ENCODE measurements around the gene FAM78A. TPM values are rescaled to one million over a fixed set of nuclear protein-coding genes. Genes with fewer than 3 reads are reported as not detected.

The FAM78A gene
- total and polyA plus RNA-seq, 9 donors, result 0.60 to 9.4 (median 2.3) TPM

GRCh38 chr9:131233995-131234394, 42.3 kb downstream of the FAM78A start:
- no peaks in the 10 kb centered on the region for H3K9me3 ChIP-seq
- 85 to 91% (median 85%) methylated on average over 9 of the region's 9 CpGs for WGBS, 3 donors
- TF ChIP-seq POLR2A (IDR thresholded peaks at IDR 0.05), result no peak
- TF ChIP-seq, protein P1, sequence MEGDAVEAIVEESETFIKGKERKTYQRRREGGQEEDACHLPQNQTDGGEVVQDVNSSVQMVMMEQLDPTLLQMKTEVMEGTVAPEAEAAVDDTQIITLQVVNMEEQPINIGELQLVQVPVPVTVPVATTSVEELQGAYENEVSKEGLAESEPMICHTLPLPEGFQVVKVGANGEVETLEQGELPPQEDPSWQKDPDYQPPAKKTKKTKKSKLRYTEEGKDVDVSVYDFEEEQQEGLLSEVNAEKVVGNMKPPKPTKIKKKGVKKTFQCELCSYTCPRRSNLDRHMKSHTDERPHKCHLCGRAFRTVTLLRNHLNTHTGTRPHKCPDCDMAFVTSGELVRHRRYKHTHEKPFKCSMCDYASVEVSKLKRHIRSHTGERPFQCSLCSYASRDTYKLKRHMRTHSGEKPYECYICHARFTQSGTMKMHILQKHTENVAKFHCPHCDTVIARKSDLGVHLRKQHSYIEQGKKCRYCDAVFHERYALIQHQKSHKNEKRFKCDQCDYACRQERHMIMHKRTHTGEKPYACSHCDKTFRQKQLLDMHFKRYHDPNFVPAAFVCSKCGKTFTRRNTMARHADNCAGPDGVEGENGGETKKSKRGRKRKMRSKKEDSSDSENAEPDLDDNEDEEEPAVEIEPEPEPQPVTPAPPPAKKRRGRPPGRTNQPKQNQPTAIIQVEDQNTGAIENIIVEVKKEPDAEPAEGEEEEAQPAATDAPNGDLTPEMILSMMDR (IDR thresholded peaks at IDR 0.05), result no peak
- no peak for TF ChIP-seq EP300 (IDR thresholded peaks at IDR 0.05)
- H3K27me3 ChIP-seq, result no peaks in the 10 kb centered on the region
- intact Hi-C loops (cut with DNase I), result no loop called here
- peaks cover 5% of the 10 kb centered on the region for H3K4me1 ChIP-seq (ENCODE audit: insufficient read depth)
- H3K4me3 ChIP-seq, result no peak overlapping the region
- DNase-seq, result no peak
- H3K36me3 ChIP-seq, result no peaks in the 10 kb centered on the region
- no peak overlapping the region for H3K27ac ChIP-seq

DNA sequence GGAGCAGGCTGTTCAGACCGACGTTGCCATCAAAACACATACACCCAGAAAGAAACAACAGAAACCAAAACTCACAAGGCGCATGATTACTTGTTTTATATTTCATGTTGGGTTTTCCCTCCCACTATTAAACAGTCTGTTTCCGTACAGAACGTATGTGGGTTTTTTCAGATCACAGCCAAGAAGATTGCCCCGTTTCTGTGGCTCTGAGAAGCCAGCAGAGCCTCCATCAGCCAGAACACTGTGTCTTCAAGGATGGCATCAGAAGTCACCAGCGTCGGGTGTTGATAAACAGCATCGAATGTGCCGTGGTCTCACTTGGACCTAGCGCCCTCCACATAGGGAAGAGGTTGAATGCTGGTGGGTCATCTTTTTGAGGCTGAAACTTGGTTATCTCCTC, 42.8 kb downstream of the FAM78A start:
- no peaks in the 10 kb centered on the region for H3K9me3 ChIP-seq
- 85 to 92% (median 91%) methylated on average over 11 of the region's 11 CpGs for WGBS, 3 donors
- peaks cover 9% of the 10 kb centered on the region for H3K4me1 ChIP-seq (ENCODE audit: insufficient read depth)
- no peaks in the 10 kb centered on the region for H3K27me3 ChIP-seq
- no peak overlapping the region for H3K27ac ChIP-seq
- DNase-seq, result no peak
- H3K4me3 ChIP-seq, result no peak overlapping the region
- TF ChIP-seq, protein P1 (IDR thresholded peaks at IDR 0.05), result no peak
- TF ChIP-seq EP300 (IDR thresholded peaks at IDR 0.05) (no peak), POLR2A (IDR thresholded peaks at IDR 0.05) (no peak)
- intact Hi-C loops (cut with DNase I), result no loop called here
- no peaks in the 10 kb centered on the region for H3K36me3 ChIP-seq

DNA sequence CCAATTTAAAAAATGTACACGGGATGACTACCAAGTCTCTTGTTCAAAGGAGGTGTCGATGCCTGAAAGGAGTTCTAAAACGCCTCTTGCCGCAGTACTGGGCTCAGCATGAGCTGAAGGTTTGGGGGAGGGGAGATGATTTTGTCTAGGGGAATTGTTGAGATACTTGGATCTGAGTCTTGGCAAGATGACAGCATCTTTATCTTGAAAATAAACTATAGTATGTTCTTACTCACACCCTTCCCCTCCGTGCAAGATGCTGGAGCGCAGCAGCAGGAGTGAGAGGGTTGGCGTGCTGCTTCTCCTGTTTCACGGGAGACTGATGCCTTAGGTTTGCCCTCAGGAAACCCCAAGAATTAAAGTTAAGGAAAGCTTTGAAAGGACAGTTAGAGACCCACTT, 47.3 kb downstream of the FAM78A start:
- DNase-seq, result no peak

GRCh38 chr9:131227959-131228460, 48.3 kb downstream of the FAM78A start:
- peak in 2 of 5 donors; percentile 41 to 44 for DNase-seq
- intact Hi-C loops (cut with DNase I), result no loop called here
- Histone ChIP-seq H3K4me3 (no peak overlapping the region), H3K9me3 (no peaks in the 10 kb centered on the region), H3K36me3 (no peaks in the 10 kb centered on the region), H3K4me1 (ENCODE audit: insufficient read depth) (peaks cover 11% of the 10 kb centered on the region), H3K27me3 (no peaks in the 10 kb centered on the region), H3K27ac (no peak overlapping the region)
- TF ChIP-seq POLR2A (IDR thresholded peaks at IDR 0.05) (no peak), EP300 (IDR thresholded peaks at IDR 0.05) (no peak)
- TF ChIP-seq, protein P1 (IDR thresholded peaks at IDR 0.05), result no peak
- 26 to 59% (median 43%) methylated on average over 9 of the region's 9 CpGs for WGBS, 3 donors

More for the DNA sequence above, 47.3 kb downstream of the FAM78A start:
- TF ChIP-seq POLR2A (IDR thresholded peaks at IDR 0.05) (no peak), EP300 (IDR thresholded peaks at IDR 0.05) (no peak)
- TF ChIP-seq, protein P1 (IDR thresholded peaks at IDR 0.05), result no peak
- intact Hi-C loops (cut with DNase I), result no loop called here
- Histone ChIP-seq H3K27ac (no peak overlapping the region), H3K36me3 (no peaks in the 10 kb centered on the region), H3K9me3 (no peaks in the 10 kb centered on the region), H3K4me1 (ENCODE audit: insufficient read depth) (peaks cover 11% of the 10 kb centered on the region), H3K27me3 (no peaks in the 10 kb centered on the region), H3K4me3 (no peak overlapping the region)
- 30 to 45% (median 38%) methylated on average over 8 of the region's 8 CpGs for WGBS, 3 donors

All from ovary (tissue), 9 donors.